Mesenchymal stem cell (in vitro differentiated cells and primary cell): ENCODE results near the gene ZPBP2.

ENCODE experiments used
- DNase-seq: peaks from one replicate; pipeline ENCODE4 v3.0.0-alpha.2; 2013
- H2AFZ ChIP-seq: one replicate; pipeline ENCODE4 v1.6.1; 2013; ENCODE audit warnings: low read depth, mild to moderate bottlenecking, control low read depth, inconsistent platforms, low read length, moderate library complexity
- H2AK5ac ChIP-seq: 2 replicates; pipeline ENCODE4 v1.6.1; 2013; ENCODE audit warnings: low read length, moderate library complexity, mild to moderate bottlenecking, inconsistent platforms; ENCODE audit not compliant: severe bottlenecking
- H2BK120ac ChIP-seq: one replicate; pipeline ENCODE4 v1.6.1; 2013; ENCODE audit warnings: low read depth, mild to moderate bottlenecking, inconsistent platforms, low read length, moderate library complexity
- H2BK12ac ChIP-seq, 2 experiments: one replicate each; pipeline ENCODE4 v1.6.1; 2013; ENCODE audit warnings: inconsistent platforms in 2 of 2, low read length in 2 of 2, mild to moderate bottlenecking in 2 of 2, moderate library complexity in 2 of 2, control low read depth in 1 of 2
- H2BK15ac ChIP-seq: one replicate; pipeline ENCODE4 v1.6.1; 2013; ENCODE audit warnings: mild to moderate bottlenecking, low read depth, inconsistent platforms; ENCODE audit not compliant: poor library complexity, severe bottlenecking
- H2BK5ac ChIP-seq: 2 replicates; pipeline ENCODE4 v1.6.1; 2013; ENCODE audit warnings: low read depth, mild to moderate bottlenecking, low read length, control low read depth, inconsistent platforms; ENCODE audit not compliant: poor library complexity, severe bottlenecking
- H3K14ac ChIP-seq, 2 experiments: one replicate each; pipeline ENCODE4 v1.6.1; 2013; ENCODE audit warnings: inconsistent platforms in 2 of 2, low read length in 2 of 2, control low read depth in 1 of 2, mild to moderate bottlenecking in 1 of 2, moderate library complexity in 1 of 2
- H3K18ac ChIP-seq, 2 experiments: one replicate each; pipeline ENCODE4 v1.6.1; 2013; ENCODE audit warnings: inconsistent platforms in 2 of 2, low read length in 2 of 2, control low read depth in 1 of 2, low read depth in 1 of 2, mild to moderate bottlenecking in 1 of 2
- H3K23ac ChIP-seq, 2 experiments: one replicate each; pipeline ENCODE4 v1.6.1; 2013; ENCODE audit warnings: inconsistent platforms in 2 of 2, low read length in 2 of 2, mild to moderate bottlenecking in 2 of 2, moderate library complexity in 2 of 2, control low read depth in 1 of 2
- H3K27ac ChIP-seq: 2 replicates; pipeline ENCODE4 v1.5.1; 2013; ENCODE audit warnings: mild to moderate bottlenecking, moderate library complexity, low read length, control low read depth, inconsistent platforms; ENCODE audit not compliant: poor library complexity, severe bottlenecking
- H3K27me3 ChIP-seq, 2 experiments: 2 replicates each; pipeline versions ENCODE4 v1.6.1 to v1.7.0; 2013; ENCODE audit warnings: low read length in 2 of 2, mild to moderate bottlenecking in 2 of 2, moderate library complexity in 2 of 2, control low read depth in 1 of 2, inconsistent platforms in 1 of 2; ENCODE audit not compliant: control insufficient read depth in 1 of 2, insufficient read depth in 1 of 2
- H3K36me3 ChIP-seq, 2 experiments: 2 replicates each; pipeline versions ENCODE4 v1.6.1 to v1.7.0; 2013; ENCODE audit warnings: low read length in 2 of 2, control low read depth in 1 of 2, inconsistent platforms in 1 of 2, low read depth in 1 of 2, mild to moderate bottlenecking in 1 of 2; ENCODE audit not compliant: insufficient read depth in 2 of 2, control insufficient read depth in 1 of 2
- H3K4ac ChIP-seq, 2 experiments: one replicate each; pipeline ENCODE4 v1.6.1; 2013; ENCODE audit warnings: inconsistent platforms in 2 of 2, low read length in 2 of 2, mild to moderate bottlenecking in 2 of 2, moderate library complexity in 2 of 2, control low read depth in 1 of 2, low read depth in 1 of 2
- H3K4me1 ChIP-seq: 2 replicates; pipeline ENCODE4 v1.6.1; 2013; ENCODE audit warnings: low read depth, low read length, control low read depth; ENCODE audit not compliant: control insufficient read depth, insufficient read depth
- H3K4me2 ChIP-seq: 2 replicates; pipeline ENCODE4 v1.6.1; 2013; ENCODE audit warnings: low read length, mild to moderate bottlenecking, inconsistent platforms; ENCODE audit not compliant: poor library complexity, severe bottlenecking
- H3K4me3 ChIP-seq, 2 experiments: 2 replicates each; pipeline versions ENCODE4 v1.5.1 to v1.7.0; 2013; ENCODE audit warnings: low read length in 2 of 2, mild to moderate bottlenecking in 2 of 2, control low read depth in 1 of 2, low read depth in 1 of 2; ENCODE audit not compliant: insufficient read depth in 1 of 2
- H3K79me1 ChIP-seq: replicated peaks from 2 replicates; pipeline ENCODE4 v1.6.1; 2013; ENCODE audit warnings: mild to moderate bottlenecking, control low read depth, low read length, inconsistent platforms; ENCODE audit not compliant: poor library complexity, severe bottlenecking
- H3K9ac ChIP-seq: 2 replicates; pipeline ENCODE4 v1.7.0; 2013; ENCODE audit warnings: mild to moderate bottlenecking, low read length, moderate library complexity
- H3K9me3 ChIP-seq: 2 replicates; pipeline ENCODE4 v1.7.0; 2013; ENCODE audit warnings: mild to moderate bottlenecking, low read length; ENCODE audit not compliant: control insufficient read depth
- H4K8ac ChIP-seq: one replicate; pipeline ENCODE4 v1.6.1; 2013; ENCODE audit warnings: inconsistent platforms, mild to moderate bottlenecking, low read length, moderate library complexity
- H4K91ac ChIP-seq: one replicate; pipeline ENCODE4 v1.6.1; 2013; ENCODE audit warnings: mild to moderate bottlenecking, low read length, inconsistent platforms
- WGBS: methylation state at CpG from one replicate; pipeline ENCODE4 v1.1.7; 2013; ENCODE audit warnings: mixed read lengths; 5-methylcytosine and 5-hydroxymethylcytosine counted together

Gene ZPBP2

DNA sequence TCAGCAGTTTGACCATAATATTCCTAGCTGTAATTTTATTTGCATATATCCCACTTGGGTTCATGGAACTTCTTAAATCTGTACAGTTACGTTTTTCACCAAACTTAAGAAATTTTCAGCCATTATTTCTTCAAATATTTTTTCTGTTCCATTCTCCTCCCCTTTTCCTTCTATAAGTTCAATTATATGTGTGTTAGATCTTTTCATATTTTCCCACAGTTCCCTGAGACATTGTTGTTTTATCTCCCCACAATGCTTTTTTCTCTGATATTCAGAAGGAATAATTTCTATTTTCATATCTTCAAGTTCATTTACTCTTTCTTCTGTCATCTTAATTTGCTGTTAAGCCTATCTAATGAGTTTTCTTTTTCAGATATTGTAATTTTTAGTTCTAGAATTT is 29.9 kb upstream of the ZPBP2 start:
- no peak for DNase-seq
- no peak overlapping the region for H2BK12ac ChIP-seq
- H3K9ac ChIP-seq = no peak overlapping the region
- no peak overlapping the region for H2BK120ac ChIP-seq
- no peaks in the 10 kb centered on the region for H3K4me1 ChIP-seq
- no peak overlapping the region for H4K8ac ChIP-seq
- 86% methylated on average over 1 of the region's 1 CpG for WGBS
- H3K23ac ChIP-seq = no peak overlapping the region
- no peaks in the 10 kb centered on the region for H3K36me3 ChIP-seq
- H2AFZ ChIP-seq = no peak overlapping the region
- H2BK15ac ChIP-seq = no peak overlapping the region
- no peak overlapping the region for H3K4me2 ChIP-seq
- no peak overlapping the region for H3K27ac ChIP-seq
- H2BK5ac ChIP-seq = no peak overlapping the region
- H3K14ac ChIP-seq = no peak overlapping the region
- H3K18ac ChIP-seq = no peak overlapping the region
- no peak overlapping the region for H4K91ac ChIP-seq
- H3K27me3 ChIP-seq = peaks cover 3 to 34% of the 10 kb centered on the region in 2 experiments
- H3K4ac ChIP-seq = no peak overlapping the region
- H3K9me3 ChIP-seq = peaks cover 26% of the 10 kb centered on the region
- no peak overlapping the region for H2AK5ac ChIP-seq
- no peaks in the 10 kb centered on the region for H3K79me1 ChIP-seq
- H3K4me3 ChIP-seq = no peak overlapping the region

DNA sequence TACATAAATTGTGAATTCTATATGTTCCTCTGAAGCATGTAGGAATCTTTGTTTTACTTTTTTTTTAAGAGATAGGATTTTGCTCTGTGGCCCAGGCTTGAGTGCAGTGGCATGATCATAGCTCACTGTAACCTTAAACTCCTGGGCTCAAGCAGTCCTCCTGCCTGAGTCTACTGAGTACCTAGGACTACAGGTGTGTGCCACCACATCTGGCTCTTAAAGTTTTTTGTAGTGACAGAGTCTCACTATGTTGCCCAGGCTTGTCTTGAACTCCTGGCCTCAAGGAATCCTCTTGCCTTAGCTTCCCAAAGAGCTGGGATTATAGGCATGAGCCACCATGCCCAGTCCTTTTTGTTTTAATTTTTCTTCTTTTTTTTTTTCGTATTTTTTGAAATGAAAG is 29.2 kb upstream of the ZPBP2 start:
- H2BK15ac ChIP-seq = no peak overlapping the region
- H3K4me1 ChIP-seq = no peaks in the 10 kb centered on the region
- no peak overlapping the region for H2AK5ac ChIP-seq
- H3K9ac ChIP-seq = no peak overlapping the region
- H3K23ac ChIP-seq = no peak overlapping the region
- no peaks in the 10 kb centered on the region for H3K36me3 ChIP-seq
- no peak for DNase-seq
- no peak overlapping the region for H2BK120ac ChIP-seq
- H3K18ac ChIP-seq = no peak overlapping the region
- H3K4ac ChIP-seq = no peak overlapping the region
- H3K4me2 ChIP-seq = no peak overlapping the region
- H2BK12ac ChIP-seq = no peak overlapping the region
- peaks cover 26% of the 10 kb centered on the region for H3K9me3 ChIP-seq
- H4K8ac ChIP-seq = no peak overlapping the region
- peaks cover 4 to 37% of the 10 kb centered on the region in 2 experiments for H3K27me3 ChIP-seq
- WGBS = no CpG with 5 or more reads among the region's 1 CpG
- H2BK5ac ChIP-seq = no peak overlapping the region
- H3K4me3 ChIP-seq = no peak overlapping the region
- no peaks in the 10 kb centered on the region for H3K79me1 ChIP-seq
- no peak overlapping the region for H2AFZ ChIP-seq
- no peak overlapping the region for H3K27ac ChIP-seq
- H3K14ac ChIP-seq = no peak overlapping the region
- H4K91ac ChIP-seq = no peak overlapping the region

DNA sequence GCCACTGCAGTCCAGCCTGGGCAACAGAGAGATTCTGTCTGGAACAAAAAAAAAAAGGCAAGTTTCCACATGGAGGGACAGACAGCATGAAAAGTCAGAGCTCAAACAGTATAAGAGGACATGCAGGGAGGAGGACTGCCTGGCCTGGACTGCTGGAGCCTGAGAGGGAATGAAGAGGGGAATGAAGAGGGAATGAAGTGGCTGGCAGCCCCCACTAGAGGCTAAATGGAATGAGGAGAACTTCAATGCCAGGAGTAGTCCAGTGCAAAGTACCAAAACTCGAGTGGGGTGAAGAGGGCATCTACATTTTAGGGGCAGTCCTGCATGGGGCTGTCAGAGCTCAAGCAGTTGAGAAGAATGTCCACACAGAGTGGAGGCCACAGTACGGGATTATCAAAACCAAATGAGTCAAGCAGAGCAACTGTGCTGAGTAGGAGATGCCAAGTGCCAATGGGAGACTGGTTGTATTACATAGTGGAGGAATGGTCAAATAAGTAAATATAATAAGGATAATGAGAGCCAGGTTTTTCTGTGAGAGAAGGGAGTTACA is 26.8 kb upstream of the ZPBP2 start:
- Histone ChIP-seq H3K23ac (no peak overlapping the region), H2AK5ac (no peak overlapping the region)
- 63% methylated on average over 2 of the region's 2 CpGs for WGBS

DNA sequence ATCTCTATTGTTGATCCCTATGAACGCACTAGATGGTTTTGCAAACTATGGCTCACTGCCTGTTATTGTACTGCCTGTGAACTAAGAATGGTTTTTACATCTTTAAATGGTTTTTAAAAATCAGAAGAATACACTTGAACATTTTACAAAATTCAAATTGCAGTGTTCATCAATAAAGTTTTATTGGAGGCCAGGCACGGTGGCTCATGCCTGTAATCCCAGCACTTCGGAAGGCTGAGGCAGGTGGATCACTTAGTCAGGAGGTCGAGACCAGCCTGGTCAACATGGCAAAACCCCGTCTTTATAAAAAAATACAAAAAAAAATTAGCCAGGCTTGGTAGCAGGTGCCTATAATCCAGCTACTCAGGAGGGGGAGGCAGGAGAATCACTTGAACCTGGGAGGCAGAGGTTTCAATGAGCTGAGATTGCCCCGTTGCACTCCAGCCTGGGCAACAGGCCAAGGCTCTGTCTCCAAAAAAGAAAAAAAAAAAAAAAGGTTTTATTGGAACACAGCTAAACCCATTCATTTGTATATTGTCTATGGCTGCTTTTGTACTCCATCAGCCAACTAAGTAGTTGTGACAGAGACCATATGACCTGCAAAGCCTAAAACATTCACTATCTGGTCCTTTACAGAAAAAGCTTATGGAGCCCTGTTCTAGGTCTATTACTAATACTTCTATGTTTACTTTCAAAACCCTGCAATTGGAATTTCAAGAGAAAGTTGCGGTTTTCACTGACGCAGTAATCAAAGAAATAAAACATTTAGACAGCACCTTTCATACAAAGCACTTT is 22.8 kb upstream of the ZPBP2 start:
- Histone ChIP-seq H2BK12ac (no peak overlapping the region), H2AK5ac (no peak overlapping the region), H2BK5ac (no peak overlapping the region), H3K4me2 (no peak overlapping the region), H3K27me3 (peaks cover 7 to 77% of the 10 kb centered on the region in 2 experiments), H3K9ac (no peak overlapping the region), H3K9me3 (no peaks in the 10 kb centered on the region), H3K27ac (no peak overlapping the region), H3K14ac (no peak overlapping the region), H3K36me3 (no peaks in the 10 kb centered on the region), H2BK120ac (no peak overlapping the region), H4K8ac (no peak overlapping the region), H2AFZ (no peak overlapping the region), H3K79me1 (no peaks in the 10 kb centered on the region), H3K4ac (no peak overlapping the region), H2BK15ac (no peak overlapping the region), H3K23ac (no peak overlapping the region), H3K18ac (no peak overlapping the region), H3K4me3 (no peak overlapping the region), H3K4me1 (no peaks in the 10 kb centered on the region), H4K91ac (no peak overlapping the region)
- no peak for DNase-seq
- WGBS = 94% methylated on average over 4 of the region's 8 CpGs

More for the DNA sequence above, 26.8 kb upstream of the ZPBP2 start:
- Histone ChIP-seq H2BK5ac (no peak overlapping the region), H2BK12ac (no peak overlapping the region), H4K8ac (no peak overlapping the region), H3K4me2 (no peak overlapping the region), H3K27ac (no peak overlapping the region), H3K18ac (no peak overlapping the region), H3K4ac (no peak overlapping the region), H3K9me3 (peaks cover 9% of the 10 kb centered on the region), H3K4me1 (no peaks in the 10 kb centered on the region), H2BK120ac (no peak overlapping the region), H3K27me3 (peaks cover 4 to 53% of the 10 kb centered on the region in 2 experiments), H2AFZ (no peak overlapping the region), H2BK15ac (no peak overlapping the region), H4K91ac (no peak overlapping the region), H3K14ac (no peak overlapping the region), H3K4me3 (no peak overlapping the region), H3K79me1 (no peaks in the 10 kb centered on the region), H3K9ac (no peak overlapping the region), H3K36me3 (no peaks in the 10 kb centered on the region)
- DNase-seq = no peak
